Stimulated activated CD4-positive, alpha-beta T cell treated with anti-CD3 and anti-CD28 coated beads, Interleukin-12 subunit alpha, Interleukin-12 subunit beta, amount 100 ng/mL, for 48 hours (primary cell): ENCODE data around the gene CASP1.

ENCODE experiments used
- DNase-seq, 3 donors: peaks; one replicate each; pipeline ENCODE4 v3.0.0-alpha.2; 2020; ENCODE audit warnings: low read depth in 2 of 3, low spot score in 1 of 3

Gene CASP1

DNA sequence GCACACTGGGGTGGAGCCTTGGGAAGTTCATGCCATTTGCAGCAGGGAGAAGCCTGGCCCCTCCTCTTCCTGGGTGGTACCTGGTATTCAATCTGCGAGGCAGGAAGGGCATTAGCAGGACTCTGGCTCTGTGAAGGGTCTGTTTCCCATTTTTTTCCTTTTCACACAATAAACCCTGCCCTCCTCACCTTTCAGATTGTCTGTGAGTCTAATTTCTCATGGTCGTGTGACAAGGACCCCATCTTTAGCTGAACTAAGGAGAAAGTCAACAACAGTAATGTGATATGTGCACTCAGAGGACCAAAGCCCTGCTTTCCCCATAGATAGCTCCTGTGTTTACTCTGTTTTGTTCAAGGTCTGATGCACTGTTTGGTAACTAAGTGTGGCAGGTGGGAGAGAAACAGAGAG is 39.9 kb downstream of the CASP1 start:
- DNase-seq, result no peak

DNA sequence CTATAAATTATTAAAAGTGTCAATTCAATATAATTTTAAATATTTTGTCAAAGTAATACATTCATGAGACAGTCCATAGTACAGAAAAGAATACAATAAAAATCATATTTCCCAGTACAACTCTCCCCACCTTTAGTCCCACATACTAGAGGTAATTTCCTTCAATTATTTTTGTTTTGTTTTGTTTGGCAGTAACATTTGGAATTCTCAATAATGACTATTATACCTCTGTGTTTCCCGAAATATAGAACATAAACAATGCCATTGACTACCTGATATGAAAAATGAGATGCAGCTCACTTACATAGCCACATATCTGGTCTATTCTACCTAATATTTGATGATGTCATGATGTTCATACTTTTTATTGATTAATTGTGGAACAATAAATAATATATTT is 42.2 kb downstream of the CASP1 start:
- no peak for DNase-seq

DNA sequence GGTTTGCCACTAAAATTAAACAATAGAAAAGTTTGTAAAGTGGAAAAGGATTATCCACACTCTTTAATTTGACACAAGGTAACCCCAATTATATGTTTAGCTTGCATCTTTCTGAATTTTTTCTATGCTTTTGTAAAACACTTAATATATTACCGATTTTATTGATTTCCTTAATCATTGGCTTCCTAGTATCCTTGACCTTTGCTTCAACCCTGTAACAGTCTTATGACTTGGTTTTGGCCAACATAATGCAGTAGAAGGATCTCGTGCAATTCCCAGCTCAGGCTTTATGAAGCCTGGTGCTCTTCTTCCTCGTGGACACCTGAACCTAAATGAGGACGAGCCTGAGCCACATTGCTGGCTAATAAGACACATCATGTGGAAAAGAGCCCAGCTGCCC is 43.0 kb downstream of the CASP1 start:
- no peak for DNase-seq

DNA sequence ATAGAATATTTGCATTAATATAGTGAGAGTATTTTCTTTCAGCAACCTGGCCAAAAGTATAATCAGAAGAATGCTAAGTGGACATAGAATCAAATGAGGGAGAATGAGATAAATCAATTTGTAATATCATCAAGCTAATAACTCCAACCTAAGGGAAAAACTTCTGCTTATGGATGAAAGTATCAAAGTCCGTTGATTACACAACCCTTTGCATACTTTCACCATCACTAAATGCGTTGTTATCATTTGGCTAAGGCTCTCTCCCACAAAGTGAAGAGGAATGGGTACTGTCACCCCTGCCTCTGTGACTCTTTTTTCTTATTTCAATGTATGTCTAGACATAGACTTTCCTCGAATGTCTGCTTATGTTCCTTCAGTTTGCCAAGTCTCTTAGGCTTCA is 50.1 kb downstream of the CASP1 start:
- no peak for DNase-seq

DNA sequence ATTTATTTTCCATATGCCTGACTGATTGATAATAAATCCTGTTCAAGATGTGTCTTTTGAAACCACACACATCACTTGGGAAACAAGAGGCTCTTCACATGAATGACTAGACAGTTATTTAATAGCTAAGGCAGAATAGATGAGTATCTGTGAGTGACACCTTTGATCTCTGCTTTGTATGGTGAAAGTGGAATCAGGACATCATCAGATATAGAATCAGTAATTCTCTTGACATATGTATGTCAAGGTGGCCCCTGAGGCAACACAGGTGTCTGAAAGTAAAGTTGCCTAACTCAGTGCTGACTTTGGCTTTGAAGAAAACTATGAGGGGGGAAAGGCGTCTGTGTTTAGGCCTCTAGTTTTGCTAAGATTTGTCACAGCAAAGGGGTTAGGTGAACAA is 55.1 kb downstream of the CASP1 start:
- DNase-seq, result no peak
